Stimulated activated CD4-positive, alpha-beta T cell treated with anti-CD3 and anti-CD28 coated beads, Interleukin-1b, Interleukin-23, amount 100 ng/mL, for 4 hours (primary cell): Measurements from ENCODE around the gene SH3D21.

Experiments
- DNase-seq, 2 donors: peaks; one replicate each; pipeline ENCODE4 v3.0.0-alpha.2; 2020; ENCODE audit warnings: low read depth in 2 of 2

Gene SH3D21

DNA sequence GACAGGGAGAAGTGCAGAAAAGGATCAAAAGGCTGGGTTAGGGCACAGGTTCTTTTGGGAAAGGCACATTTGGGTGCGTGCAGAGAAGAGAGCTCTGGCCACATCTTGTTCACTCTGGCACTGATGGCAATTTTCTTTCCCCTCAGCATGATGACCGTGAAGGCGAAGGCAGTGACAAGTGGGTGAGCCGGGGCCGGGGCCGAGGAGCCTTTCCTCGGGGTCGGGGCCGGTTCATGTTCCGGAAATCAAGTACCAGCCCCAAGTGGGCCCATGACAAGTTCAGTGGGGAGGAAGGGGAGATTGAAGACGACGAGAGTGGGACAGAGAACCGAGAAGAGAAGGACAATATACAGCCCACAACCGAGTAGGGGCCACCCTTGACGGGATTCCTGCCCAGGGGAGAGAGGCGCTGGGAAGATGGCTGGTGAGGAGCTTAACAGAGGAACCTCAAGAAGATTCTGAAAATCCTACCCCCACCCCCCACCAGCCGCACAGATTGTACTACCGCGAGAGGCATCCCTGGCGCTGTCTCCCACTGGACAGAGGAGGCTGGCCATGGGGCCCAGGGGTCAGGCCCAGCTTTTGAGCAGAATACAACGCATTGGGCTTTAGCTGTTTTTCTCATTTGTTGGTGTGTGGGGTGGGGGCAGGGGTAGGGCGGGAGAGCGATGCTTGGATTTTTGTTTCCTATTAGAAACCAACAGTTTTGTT lies 2.4 kb upstream of the SH3D21 start:
- DNase-seq, result no peak

DNA sequence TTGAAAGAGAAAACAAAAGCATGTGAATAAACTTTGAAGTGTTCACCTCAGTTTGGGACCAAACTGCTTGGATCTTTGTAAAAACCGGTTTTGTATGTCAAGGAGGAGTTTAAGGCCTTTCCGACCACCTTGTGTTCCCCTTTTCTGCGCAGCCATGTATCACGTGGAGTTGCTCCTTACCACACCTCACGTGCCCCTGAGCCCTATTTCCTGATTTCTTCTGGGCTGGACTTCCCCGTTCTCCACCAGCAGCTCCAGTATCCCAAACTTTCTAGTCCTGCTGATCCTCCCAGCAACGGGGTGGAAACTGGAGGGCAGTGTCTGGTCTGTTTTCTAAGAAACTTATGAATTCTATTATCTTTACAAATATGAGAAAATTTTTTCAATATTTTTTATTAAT lies 1.6 kb upstream of the SH3D21 start:
- no peak for DNase-seq

DNA sequence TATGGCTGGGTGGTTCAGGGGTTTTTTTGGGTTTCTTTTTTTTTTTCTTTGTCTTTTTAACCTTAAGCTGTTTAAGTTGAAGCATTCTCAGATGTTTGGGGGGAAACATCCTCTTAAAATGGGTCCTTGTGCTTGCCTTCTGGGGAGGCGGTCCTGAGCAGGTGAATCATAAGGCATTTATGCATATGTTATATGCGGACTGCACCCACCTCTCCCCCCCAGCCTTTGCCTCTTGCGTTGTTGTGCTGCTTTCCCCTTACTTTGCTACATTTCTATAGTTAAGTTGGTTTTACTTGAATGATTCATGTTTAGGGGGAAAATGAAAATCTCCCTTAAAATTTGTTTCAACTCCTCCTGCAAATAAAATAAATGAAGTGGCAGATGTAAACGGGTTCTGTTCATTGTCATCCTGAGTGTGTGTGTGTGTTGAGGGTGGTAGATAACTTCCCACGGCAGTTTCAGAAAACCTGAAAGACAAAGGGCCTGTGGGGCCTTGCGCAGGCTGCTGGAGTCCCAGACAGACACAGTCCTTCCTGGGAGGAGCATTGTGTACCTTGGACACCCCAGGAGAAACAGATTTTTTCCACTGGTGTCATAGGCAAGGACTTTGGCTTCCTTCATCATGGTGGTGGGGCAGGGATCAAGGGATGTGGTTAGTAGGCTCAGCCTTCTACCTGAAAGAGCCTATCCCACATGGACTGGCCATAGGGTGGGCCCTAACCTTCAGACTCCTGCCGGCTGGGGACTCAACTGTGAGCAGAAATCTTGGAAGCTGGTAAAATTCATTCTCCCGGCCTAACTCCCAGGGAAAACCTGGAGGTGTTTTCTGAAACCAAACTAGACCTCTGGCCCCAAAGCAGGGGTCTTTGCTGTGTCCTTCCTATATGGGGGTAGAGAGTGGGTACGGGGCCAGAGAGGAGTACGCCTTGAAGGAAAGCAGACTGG lies 926 bp upstream of the SH3D21 start:
- no peak for DNase-seq

DNA sequence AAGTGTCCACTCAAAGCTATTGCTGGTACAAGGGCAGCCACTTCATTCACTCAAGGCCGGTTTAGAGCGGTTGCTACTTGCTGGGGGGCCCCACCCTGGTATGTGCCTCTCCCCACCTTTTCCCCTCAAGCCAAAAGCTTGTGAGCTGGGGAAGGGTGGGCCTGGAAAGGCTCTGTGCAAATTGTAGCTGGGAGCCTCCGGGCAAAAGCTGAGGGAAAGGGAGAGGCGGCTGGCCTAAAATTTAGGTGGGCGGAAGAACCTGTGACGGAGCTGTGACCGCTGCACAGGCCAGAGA lies 306 bp upstream of the SH3D21 start:
- DNase-seq, result no peak

DNA sequence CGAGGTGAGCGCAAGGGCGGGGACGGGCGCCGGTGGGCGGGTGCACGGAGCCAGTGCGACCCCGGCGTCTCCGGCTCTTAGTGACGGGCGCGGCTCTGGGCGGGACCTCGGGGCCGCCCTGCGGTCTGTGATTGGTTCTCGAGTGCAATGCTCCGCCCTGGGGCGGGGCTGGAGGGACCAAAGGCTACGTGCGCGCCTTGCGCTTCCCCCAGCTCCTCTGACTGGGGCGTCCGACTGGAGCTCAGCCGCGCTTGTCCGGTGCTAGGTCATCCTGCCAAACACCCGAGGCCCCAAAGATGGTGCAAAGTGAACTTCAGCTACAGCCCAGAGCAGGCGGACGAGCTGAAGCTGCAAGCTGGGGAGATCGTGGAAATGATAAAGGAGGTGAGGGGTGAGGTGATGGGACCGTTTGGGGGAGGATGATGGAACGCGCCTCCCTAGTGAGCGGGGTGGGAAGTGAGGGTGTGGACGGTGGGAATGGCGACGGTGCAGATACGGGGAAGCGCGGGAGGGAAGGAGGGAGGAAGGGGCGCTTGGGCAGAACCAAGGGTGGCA lies 811 bp downstream of the SH3D21 start:
- DNase-seq, result peak; percentile 83 to 90

DNA sequence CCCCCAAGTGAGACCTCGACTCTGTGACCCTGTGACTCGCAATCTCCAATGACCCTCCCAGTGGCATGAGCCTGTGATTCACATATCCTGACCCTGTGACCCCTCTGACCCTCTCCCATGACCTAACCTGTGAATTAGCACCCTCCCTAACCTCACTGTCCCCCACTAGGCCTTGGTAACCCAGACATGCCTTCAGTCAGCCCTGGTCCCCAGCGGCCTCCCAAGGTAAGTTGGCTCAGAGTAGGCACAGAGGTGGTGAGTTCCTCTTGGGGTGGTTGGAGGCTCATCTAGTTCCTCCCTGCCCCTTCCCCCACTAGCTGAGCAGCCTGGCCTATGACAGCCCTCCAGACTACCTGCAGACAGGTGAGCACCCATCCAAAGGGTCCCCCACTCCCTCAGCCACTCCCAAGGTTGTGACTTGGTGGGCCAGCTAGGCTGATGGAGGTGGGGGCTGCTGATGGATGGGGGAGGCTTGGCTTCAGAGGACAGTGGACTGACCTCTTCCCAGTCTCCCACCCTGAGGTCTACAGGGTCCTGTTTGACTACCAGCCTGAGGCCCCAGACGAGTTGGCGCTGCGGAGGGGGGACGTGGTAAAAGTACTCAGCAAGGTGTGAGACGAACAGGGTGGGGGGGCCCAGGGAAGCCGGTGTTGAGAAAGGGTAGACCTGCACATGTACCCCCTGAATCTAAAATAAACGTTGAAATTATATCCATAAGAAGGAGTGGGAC lies 1.6 kb downstream of the SH3D21 start:
- no peak for DNase-seq

DNA sequence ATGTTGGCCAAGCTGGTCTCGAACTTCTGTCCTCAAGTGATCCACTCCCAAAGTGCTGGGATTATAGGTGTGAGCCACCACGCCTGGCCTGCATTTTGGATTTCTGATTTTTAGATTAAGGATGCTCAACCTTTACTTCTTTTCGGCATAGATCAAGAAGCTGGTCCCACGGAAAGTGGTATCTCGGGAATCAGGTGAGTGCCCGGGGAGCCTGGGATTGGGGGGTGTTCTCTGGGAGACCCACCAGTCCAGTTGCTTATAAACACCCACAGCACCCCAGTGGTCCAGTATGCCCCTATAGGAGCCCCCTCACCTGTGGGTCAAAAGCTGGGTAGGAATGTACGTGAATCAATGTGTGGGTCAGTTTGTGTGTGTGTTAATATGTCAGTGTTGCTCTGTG lies 3.2 kb downstream of the SH3D21 start:
- no peak for DNase-seq

DNA sequence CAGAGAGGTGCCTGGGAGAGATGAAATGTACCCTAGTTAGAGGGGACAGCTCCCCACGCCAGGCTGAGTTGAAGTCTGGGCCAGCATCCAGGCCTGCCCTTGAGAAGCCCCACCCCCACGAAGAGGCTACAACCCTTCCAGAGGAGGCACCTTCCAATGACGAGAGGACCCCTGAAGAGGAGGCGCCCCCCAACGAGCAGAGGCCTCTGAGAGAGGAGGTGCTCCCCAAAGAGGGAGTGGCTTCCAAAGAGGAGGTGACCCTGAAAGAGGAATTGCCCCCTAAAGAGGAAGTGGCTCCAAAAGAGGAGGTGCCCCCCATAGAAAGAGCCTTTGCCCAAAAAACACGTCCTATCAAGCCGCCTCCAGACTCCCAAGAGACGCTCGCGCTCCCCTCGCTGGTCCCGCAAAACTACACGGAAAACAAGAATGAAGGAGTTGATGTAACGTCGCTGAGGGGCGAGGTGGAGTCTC lies 14.2 kb downstream of the SH3D21 start:
- DNase-seq, result no peak

DNA sequence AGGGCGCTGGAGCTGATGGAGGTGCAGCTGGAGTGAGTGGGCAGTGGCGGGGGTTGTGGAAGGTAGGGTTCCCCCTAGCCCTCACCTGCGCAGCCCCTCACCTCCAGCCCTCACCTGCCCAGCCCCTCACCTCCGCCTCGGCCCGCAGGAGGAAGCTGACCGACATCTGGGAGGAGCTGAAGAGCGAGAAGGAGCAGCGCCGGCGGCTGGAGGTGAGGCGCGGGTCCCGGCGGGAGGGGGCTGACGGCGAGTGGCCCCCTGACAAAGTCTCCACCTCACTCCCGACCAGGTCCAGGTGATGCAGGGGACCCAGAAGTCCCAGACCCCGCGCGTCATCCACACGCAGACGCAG lies 14.6 kb downstream of the SH3D21 start:
- no peak for DNase-seq

DNA sequence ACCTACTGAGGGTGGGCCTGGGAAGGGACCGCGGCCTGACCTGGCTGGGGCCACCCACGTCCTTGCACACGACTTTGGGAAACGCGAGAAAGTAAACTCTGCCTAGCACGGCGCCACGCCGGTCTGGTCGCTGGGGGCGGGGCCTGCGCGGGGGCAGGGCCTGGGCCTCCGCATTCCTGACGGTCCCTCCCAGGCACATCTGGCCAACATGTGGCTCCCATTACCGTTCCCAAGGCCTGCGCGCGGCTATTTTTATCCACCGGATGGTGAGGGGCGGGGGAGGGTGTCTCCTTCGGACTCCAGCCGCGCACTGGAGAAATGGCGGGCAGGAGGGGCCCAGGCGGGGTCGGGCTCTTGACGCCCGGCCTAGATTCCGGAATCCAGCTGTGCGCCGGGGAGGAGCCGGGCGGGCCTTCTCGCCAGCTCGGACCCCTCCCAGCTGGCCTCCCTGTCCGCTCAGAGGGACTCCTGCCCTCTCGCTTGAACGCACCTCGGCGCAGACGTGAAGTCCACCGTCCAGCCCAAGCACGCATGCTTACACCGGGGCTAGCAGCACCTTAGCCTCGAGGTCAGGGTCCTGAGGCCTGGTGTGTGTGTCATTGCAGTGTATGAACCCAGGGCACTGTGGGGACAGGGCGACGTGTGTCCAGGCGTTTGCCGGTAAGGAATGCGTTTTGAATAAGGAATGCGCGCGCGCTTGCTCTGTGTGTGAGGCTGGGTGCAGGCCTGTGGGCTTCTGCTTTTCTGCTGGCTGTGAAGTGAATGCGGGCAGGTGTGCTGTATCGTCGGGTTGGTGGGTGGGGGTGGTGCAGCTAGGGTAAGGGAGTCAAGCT lies 15.2 kb downstream of the SH3D21 start:
- no peak for DNase-seq

DNA sequence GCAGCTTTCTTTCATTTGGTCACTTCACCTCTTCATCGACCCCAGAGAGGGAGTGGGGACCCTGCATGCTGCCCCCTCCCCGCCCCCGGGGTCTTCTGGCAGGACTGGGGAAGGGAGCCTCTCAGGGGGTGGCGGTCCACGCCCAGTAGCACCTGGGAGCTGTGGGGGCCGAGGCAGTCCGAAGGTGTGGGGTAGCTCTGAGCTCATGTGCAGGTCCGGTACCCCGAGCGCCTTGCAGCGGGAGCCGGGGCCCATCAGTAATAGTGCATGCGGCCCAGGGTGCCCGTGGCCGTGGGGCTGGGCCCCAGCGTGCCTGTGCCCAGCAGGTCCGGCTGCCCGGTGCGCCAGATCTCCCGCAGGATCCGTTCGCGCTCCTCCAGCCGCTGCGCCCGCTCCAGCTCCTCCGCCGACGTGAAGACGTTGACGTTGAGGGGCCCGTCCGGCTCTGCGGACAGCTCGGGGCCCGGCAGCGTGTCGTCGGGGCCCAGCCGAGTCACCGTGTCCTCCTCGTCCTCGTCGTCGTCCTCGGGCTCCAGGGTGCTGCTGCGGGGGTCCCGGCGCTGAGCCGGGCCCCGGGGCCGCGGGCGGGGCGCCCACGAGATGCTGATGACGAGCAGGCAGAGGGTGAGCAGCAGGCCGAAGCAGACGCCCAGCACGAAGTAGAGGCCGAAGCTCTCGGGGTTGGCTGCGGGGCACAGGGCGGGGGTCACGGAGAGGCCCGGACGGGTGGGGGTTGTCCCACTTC lies 16.0 kb downstream of the SH3D21 start:
- no peak for DNase-seq

DNA sequence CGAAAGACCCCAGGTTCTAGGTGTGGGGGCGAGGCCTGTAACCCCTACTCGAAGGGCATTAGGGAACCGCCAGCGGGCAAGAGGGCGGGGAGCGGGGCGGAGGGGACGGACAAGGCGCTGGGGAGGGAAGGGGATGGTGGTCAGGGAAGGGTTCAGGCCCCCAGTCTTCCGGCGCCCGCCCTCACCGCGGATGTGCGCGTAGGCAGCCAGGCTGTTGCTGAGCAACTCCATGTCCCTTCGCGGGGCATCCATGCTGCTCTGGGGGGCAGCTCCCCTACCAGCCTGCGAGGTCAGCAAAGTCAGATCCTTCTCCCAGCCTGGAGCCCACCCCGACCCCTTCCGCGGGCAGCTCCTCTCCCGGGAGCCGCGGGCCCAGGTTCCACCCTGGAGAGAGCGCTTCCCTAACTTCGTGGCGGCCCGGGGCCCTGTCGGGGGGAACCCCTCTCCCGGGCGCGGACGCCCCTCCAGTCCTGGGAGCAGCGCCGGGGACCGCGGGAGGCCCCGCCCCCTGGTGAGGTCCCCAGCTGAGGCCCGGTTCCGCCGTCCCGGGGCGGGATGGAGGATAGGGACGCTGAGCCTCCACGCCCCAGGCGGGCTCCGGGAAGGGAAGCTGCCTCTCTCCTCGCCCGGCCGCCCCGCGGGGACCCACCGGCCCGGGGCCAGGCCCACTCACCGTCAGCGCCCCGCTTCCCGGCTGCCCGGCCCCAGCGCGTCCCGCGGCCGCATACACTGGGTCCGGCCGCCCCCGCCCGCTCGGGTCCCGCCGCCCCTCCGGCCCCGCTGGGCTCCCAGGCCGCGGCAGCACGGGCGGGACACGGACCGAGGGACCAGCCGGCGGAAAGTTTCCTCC lies 16.8 kb downstream of the SH3D21 start:
- DNase-seq, result no peak

DNA sequence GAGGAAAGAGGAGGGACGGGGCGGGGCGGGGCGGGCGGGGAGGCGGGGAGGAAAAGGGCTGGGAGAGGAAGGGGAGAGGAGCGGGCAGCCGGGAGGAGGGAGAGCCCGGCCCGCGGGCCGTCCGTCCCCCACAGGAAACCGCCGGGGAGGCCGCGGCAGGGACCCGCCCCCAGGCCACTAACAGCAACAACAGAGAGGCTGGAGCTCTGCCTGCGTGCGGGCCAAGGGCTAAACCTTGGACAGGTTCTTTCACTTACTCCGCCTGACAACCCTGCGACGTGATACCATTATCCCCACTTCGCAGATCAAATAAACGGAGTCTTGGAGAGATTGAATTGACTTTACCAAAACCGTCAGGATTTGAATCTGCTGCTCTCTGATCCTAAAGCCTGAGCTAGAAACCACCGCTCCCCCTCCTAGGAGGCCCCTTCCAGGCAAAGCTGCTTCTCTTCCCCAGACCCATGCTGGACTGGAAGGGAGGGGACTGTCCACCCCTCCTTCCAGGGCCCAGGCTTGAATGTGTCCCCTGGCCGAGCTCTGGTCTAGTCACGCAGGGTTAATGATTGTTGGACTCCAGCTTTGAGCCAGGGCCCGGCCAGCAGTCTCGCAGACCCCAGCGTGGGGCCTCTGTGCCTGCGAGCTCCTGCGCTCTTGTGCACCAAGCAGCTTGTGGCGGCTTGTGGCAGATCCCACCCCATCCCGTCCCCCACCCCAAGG lies 17.6 kb downstream of the SH3D21 start, which contains the start of gene EVA1B:
EVA1B (minus strand) TSS at position 10 of the 717 bp plus-strand sequence. CDS start 608 bp downstream, outside the sequence.
- DNase-seq, result peak in 1 of 2 donors; percentile 12

DNA sequence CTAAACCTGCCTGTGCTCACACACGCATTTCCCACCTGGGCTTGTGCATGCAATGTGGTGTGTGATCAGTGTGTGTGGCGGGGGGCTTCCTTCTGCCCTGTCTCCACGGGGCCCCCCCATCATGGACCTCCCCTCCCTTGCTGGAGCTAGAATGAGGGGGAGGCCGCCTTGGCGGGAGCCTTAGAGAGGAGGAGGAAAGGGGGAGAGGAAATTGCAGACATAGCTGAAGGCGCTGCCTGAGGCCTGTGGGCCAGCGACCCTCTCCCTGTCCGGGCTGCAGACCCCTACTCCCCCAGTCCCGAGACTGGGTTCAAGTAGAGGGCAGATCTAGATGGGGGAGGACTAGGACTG lies 18.2 kb downstream of the SH3D21 start:
- DNase-seq, result no peak

DNA sequence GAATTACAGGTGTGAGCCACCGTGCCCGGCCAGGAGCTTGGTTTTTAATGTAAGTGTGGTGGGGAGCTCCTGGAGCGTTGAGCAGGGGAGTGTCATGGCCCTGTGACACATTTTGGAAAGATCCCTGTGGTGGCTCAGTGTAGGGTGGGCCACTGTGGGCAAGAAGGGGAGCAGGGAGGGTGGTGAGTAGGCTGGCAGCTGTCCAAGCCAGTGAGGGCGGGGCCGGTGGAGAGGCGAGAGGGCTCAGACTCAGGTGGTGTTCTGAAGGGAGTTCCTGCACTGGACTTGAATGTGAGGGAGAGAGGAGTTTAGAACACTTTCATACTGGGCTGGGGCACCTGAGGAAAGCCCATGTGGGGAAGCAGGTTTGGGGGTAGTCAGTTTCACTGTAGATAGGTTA lies 20.3 kb downstream of the SH3D21 start:
- DNase-seq, result no peak

DNA sequence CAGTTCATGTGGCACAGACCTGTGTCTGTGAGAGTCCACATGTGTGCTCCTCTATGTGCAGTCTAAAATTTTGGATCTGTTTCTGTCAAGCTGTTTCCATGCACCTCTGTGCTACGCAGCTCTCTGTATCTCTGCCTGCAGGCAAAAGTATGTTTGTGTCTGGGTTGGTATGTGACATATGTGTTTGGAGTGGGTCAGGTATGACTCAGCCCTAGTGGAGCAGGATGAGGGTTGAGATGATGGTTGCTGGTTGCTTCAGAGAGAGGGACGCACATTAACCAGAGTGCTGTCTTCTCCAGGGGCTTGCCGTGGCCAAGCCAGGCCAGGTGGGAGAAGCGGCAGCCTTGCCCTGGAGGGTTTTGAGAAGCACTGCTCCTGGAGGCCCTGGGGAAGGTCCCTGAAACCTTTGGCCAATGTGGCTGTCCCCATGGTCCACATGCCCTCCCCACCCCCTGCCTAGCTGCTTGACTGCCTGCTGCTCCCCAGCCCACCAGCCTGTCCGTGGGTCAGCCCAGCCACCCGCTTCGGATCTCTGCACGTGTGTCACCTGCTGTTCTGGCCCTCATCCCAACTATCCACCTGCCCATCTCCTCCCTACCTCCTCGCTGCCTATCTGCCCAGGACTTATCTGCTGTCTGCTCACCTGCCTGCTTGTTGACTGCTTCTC lies 21.4 kb downstream of the SH3D21 start:
- no peak for DNase-seq

DNA sequence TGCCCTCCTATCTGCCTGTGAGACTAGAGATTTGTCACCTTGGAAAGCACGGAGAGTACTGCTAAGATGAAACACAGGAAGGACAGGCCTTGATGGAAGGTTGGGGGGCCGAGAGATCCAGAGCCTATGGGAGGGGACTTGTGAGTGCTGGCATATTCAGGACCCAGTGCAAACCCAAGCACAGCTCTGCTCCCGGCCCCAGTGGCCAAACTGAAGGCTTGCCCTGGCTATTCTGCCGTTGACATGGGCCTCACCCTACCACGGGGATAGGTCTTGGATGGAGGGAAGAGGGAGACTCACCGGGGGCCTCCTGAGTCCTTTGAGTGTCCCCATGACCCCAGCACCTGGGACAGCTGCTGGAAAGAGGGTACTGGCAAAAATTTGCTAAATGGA lies 21.9 kb downstream of the SH3D21 start:
- no peak for DNase-seq

DNA sequence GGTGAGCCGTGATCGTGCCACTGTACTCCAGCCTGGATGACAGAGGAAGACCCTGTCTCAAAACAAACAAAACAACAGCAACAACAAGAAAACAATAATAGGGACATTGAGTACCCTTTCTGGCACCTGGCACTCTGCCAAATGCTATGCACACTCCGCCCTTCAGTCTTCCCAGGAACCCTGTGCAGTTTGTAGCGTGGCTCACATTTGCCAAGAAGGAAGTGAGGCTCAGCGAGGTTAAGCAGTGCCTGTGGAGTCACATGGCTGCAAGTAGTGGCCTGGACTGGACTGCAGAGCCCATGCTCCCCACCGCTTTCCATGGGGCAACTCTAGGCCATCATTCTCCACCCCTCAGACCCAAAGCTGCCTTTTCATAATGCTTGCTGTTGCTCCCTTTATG lies 22.5 kb downstream of the SH3D21 start:
- DNase-seq, result no peak

DNA sequence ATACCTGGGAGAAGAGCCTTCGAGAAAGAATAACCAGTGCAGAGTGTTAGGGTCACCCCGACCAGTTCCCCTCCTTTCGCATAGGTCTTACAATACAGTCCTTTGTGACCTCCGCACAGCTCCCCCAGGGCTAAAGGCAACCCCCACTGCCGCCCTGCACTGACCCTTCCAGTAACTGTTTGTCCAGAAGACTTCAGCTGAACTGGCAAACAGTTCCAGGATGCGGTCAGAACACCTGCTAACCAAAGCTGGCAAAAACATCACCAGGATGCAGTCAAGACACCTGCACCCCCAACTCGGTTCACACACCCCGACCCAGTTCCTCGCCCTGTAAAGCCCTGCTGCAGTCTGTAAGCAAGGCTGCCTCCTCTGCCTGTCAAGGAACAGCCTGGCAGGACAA lies 23.6 kb downstream of the SH3D21 start:
- DNase-seq, result no peak
